IgD-negative memory B cell (primary cell): ENCODE results near the gene DPP6. TPM values are rescaled to one million over a fixed set of nuclear protein-coding genes. Genes with fewer than 3 reads are reported as not detected.
A peak's percentile ranks its signal among the peaks of the same experiment; 100 is the strongest.
"Not testable (repeated sequence)": the region's sequence is repeated elsewhere in the genome, so short reads cannot be mapped to it uniquely, and the experiment has no call there.

Experiments
- H3K27ac Mint-ChIP-seq, 3 donors: one replicate each; pipeline ENCODE4 v1.8.0; 2020 to 2022; ENCODE audit warnings: mild to moderate bottlenecking in 3 of 3, mixed read lengths in 3 of 3, moderate library complexity in 1 of 3
- H3K27me3 Mint-ChIP-seq: one replicate; pipeline ENCODE4 v1.8.0; 2021; ENCODE audit warnings: mixed read lengths
- H3K36me3 Mint-ChIP-seq: one replicate; pipeline ENCODE4 v1.8.0; 2020; ENCODE audit warnings: mild to moderate bottlenecking, mixed read lengths
- H3K4me1 Mint-ChIP-seq, 3 donors: one replicate each; pipeline ENCODE4 v1.8.0; 2020 to 2022; ENCODE audit warnings: mixed read lengths in 3 of 3, mild to moderate bottlenecking in 1 of 3
- H3K4me3 Mint-ChIP-seq, 4 donors: one replicate each; pipeline ENCODE4 v1.8.0; 2020 to 2022; ENCODE audit warnings: mild to moderate bottlenecking in 4 of 4, mixed read lengths in 4 of 4, moderate library complexity in 3 of 4
- H3K9me3 Mint-ChIP-seq, 3 donors: one replicate each; pipeline ENCODE4 v1.8.0; 2020 to 2021; ENCODE audit warnings: mixed read lengths in 3 of 3, mild to moderate bottlenecking in 1 of 3
- polyA plus RNA-seq: library from polyadenylated mRNA; unstranded; fragments of 300-500 nt; fragmentation: Illumina TruSeq; gene quantifications from one replicate; pipeline ENCODE4 v1.2.3, GENCODE V29; 2021

DPP6 gene
- not detected for polyA plus RNA-seq

DNA sequence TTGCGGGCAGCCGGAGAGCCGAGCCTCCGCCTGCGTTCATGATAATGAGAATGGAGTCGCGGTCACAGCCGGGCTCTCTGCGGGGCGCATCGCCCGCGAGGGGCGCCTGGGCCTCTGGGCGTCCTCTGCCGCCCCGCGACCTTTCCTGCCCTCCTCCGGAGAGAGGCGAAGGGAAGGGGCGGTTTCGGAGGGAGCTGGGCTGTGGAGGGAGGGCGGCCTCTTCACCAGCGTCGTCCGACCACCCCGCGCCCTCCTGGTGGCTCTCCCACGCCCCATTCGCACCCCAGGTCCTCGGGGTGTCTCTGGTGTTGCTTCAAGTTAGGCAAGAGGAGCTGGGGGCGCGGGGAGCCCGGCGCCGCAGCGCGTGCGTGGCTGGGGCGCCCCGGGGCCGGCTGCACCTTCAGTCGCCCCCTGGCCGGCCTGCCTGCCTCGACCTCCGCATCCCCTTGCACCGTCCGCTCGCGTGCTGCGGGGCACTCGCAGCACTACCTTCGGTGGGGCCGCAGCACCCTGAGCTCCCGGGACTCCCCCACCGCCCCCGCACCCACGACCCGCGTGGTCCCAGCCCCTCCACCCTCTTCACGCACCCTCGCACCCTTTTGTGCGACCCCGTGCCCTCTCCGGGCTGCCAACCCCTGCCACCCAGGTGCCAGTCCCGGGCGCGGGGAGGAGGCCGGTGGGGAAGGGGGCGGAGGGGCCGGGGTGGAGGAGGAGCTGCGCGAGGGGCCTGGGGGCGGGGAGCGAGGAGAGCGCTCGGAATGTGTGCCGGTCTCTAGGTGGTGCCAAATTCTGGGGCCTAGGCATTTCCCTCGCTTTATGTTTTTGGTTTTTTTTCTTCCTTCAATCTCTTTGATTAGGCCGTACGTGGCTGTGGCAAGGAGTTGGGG is at the start of gene DPP6:
Gene DPP6 (plus strand): TSS at position 756 of the 887 bp plus-strand sequence.
- not testable (repeated sequence) for H3K36me3 Mint-ChIP-seq, H3K4me3 Mint-ChIP-seq, H3K27me3 Mint-ChIP-seq, H3K9me3 Mint-ChIP-seq, H3K27ac Mint-ChIP-seq, H3K4me1 Mint-ChIP-seq

DNA sequence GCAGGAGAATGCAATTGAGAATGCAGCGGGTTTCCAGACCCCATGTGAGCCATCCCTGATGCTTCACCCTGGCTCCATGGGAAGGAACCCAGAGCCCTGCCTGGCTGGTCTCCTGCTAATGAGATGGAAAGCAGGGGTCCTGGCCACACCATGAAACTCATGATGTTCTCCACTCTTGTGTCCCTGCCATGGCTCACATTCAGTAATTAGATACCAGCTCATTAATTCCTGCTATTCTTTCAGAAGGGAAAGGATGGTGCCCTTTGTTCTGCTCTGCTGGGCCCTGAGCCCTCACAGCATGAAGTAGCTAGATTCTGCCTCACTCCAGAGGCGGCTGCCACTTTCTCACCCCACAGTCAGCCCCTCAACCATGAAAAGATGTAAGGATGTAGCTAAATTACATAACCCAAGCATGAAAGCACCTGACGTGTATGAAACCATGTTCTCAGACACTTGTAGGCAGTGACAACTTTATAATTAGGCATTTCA is 42.7 kb upstream of the DPP6 start:
- H3K27me3 Mint-ChIP-seq, H3K36me3 Mint-ChIP-seq, H3K4me3 Mint-ChIP-seq, H3K9me3 Mint-ChIP-seq, H3K27ac Mint-ChIP-seq, H3K4me1 Mint-ChIP-seq: not testable (repeated sequence)

DNA sequence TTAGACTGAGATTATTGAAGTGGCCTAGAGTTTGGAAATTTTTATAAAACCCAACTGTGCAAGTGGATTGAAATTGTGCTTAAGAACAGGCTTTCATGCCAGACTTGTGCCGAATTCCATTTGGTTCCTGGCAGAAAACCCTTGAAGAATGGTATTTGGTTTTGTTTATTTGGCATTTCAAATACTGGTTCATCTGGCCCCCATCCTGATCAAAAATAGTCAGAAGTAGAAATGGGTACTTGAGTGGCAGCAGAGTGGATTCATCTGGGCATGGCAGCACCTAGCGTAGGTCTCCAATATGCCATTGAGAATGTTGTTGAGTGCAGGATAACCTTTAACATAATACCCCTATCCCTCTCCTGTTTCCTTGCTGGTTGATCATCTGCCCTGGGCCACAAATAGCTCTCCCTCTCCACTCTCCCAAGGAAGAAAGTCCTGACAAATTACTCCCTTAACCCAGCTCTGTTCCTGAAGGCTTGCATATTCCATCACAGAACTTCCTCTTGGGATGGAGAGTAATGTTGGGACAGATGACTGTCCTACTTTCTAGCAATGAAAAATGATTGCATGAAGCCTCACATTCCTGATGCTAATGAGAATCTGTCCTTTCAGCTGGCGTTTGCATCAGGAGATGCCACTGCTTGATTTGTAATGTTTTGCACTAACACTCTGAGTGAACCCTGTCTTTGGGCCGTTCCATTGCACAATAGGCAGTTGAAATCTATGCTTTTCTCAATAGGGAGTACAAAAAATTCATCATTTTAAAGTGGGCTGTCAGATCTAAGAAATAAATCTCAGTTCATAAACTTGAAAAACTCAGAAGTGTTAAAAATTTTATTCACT is 41.3 kb upstream of the DPP6 start:
- not testable (repeated sequence) for H3K27ac Mint-ChIP-seq, H3K4me1 Mint-ChIP-seq, H3K4me3 Mint-ChIP-seq, H3K27me3 Mint-ChIP-seq, H3K9me3 Mint-ChIP-seq, H3K36me3 Mint-ChIP-seq

DNA sequence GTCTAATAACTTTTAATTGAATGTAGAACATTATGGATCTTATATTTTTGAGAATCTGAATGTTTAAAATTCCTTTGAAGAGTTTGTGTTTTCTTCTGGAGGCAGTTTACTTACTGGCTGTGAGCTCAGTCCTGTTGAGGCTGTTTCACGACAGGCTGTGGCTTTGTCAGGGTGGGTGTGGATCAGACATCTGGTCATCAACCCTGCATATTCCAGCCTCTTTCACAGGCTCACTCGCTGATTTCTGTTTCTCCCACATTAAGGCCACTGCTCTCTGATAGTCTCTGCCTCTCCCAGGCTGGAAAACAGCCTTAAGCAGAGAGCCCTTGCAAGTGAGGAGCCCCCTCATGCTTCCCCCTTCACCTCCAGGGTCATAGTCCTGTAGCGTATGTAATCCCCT is 39.4 kb upstream of the DPP6 start:
- H3K9me3 Mint-ChIP-seq: not testable (repeated sequence)

DNA sequence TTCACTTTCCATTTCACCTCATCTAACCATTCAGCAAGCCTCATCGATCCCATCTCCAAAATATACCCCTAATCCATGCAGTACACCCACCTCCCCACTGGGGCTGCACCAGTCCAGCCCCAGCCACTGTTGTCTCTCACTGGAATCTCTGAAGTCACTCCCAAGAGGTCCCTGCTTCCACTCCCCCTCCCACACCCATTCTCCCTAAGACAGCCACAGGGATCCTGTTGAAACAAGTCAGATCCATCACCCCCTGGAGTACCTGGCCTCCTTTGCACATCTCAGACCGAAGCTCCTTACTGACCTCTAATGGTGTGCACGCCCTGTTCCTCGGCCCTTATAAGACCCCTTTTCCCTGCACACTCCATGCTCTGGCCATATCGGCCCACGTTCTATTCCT is 36.6 kb upstream of the DPP6 start:
- not testable (repeated sequence) for H3K4me3 Mint-ChIP-seq, H3K4me1 Mint-ChIP-seq, H3K9me3 Mint-ChIP-seq, H3K36me3 Mint-ChIP-seq, H3K27me3 Mint-ChIP-seq, H3K27ac Mint-ChIP-seq

More for the DNA sequence above, 39.4 kb upstream of the DPP6 start:
- H3K4me1 Mint-ChIP-seq, H3K27ac Mint-ChIP-seq, H3K4me3 Mint-ChIP-seq, H3K27me3 Mint-ChIP-seq, H3K36me3 Mint-ChIP-seq: not testable (repeated sequence)

DNA sequence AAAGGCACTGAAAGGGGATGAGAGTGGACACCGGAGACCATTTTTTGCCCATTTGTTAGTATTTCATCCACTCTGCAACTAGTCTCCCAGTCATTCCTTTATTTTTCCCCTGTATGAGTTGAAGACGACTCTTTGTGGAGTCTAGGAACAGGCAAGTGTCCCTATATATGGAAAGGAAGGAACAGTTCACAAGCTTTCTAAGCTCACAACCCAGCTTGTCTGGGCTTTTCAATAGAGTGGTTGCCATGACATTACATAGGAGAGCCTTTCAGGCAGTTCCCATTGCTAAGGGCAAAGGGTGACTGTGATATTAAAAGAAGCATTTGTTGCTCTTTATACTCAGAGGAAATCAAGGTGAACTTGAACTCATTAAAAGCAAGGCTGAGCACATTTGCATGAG is 33.8 kb upstream of the DPP6 start:
- not testable (repeated sequence) for H3K36me3 Mint-ChIP-seq, H3K4me1 Mint-ChIP-seq, H3K27me3 Mint-ChIP-seq, H3K4me3 Mint-ChIP-seq, H3K27ac Mint-ChIP-seq
- peaks cover 0 to 10% (median 3%) of the 10 kb centered on the region in 3 donors for H3K9me3 Mint-ChIP-seq

DNA sequence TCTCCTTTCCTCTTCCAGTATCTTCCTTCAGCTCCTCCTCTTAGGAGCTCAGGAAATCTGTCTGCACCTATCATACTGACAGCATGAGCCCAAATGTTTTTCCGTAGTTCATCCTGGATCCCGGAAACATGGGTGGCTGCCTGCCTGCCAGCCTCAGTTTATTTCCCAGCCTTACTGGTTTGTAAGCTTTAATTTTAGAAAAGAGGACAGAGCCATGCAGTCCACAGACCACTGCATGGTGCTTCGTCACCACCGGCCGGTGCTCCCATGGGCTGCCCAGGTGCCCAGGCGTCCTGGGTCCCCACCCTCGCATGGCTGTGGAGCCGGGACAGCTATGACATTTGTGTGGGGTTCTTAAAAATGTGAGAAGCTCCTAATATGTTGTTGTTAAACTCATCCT is 24.4 kb upstream of the DPP6 start:
- not testable (repeated sequence) for H3K36me3 Mint-ChIP-seq, H3K27me3 Mint-ChIP-seq, H3K4me3 Mint-ChIP-seq, H3K9me3 Mint-ChIP-seq, H3K4me1 Mint-ChIP-seq, H3K27ac Mint-ChIP-seq

DNA sequence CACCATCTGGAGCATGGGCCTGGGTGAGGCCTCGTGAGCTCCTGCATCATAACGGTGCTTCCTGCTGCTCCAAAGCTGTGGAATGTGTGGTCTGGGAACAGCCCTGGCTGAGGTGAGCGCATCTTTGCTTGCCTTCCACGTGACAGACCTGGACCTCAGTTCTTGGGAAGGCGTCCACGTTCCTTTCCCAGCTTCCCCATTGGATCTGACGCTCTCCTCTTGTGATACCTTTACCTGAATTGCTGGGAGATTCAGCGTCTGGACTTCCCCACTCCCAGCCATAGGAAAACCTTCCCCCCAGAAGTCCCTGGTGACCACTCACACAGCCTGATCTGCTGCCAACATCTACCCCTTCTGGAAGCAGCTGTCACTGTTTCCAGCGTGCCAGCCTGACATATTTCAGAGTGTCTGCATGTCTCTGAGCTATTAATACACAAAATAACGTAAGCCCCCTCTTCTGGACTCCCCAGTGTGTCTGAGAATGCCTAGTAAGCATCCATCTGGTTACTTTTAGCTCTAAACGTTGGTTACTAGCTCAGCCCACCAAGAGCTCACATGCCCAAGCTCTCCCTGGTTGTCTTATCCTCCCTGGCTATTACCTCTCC is 21.6 kb upstream of the DPP6 start:
- H3K27ac Mint-ChIP-seq, H3K4me1 Mint-ChIP-seq, H3K4me3 Mint-ChIP-seq, H3K27me3 Mint-ChIP-seq, H3K9me3 Mint-ChIP-seq, H3K36me3 Mint-ChIP-seq: not testable (repeated sequence)

DNA sequence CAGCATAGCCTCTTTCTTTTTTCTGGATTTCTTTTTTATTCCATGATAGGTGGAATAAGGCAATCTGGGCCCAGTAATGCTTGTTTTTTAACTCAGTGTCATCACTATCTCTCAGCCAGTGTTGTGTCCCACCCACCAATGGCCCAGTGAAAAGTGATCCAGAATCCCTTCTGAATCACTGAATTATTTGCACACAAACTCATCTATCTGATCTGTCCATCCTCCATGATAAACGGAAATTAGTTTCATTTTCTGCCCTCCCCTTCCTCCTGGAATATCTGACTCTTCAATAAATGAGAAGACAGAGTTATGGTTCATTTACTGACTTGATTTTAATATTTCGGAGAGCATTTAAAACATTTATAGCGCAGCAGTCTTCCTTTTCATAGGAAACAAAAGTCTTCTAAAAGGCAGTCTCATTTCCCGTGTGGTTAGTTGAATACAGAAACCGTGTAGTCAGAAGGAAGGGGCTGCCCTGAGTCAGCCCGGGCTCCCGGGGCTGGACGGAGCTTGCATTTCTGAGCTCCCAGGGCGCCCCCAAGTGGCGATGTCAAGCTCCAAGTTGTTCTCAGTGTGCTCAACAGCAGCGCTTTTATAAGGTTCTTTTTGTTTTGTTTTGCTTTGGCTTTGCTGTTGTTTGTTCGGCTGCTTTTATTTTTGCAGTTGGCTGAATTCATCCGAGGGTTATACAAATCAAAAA is 12.6 kb upstream of the DPP6 start:
- not testable (repeated sequence) for H3K27ac Mint-ChIP-seq, H3K9me3 Mint-ChIP-seq, H3K4me1 Mint-ChIP-seq, H3K4me3 Mint-ChIP-seq, H3K36me3 Mint-ChIP-seq, H3K27me3 Mint-ChIP-seq

DNA sequence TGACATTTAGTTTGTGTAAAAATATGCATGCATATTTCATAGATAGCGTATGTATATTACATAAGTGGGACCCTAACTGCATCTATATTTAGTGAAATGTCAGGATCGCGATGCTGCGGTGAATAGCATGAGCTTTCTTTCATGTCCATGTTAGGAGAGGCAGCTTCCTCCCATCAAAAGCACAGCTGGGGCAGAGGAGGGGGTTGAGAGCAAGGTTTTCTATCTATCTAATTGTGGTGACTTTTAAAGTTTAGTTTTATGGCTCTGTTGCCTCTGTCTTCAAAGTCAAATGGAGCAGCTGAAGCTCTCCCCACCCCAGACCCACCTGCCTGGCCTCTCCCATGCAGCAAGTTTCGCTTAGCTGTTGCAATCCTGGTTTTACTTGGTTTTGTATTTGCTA is 1.8 kb upstream of the DPP6 start:
- not testable (repeated sequence) for H3K4me3 Mint-ChIP-seq, H3K36me3 Mint-ChIP-seq, H3K4me1 Mint-ChIP-seq, H3K27me3 Mint-ChIP-seq, H3K9me3 Mint-ChIP-seq, H3K27ac Mint-ChIP-seq

DNA sequence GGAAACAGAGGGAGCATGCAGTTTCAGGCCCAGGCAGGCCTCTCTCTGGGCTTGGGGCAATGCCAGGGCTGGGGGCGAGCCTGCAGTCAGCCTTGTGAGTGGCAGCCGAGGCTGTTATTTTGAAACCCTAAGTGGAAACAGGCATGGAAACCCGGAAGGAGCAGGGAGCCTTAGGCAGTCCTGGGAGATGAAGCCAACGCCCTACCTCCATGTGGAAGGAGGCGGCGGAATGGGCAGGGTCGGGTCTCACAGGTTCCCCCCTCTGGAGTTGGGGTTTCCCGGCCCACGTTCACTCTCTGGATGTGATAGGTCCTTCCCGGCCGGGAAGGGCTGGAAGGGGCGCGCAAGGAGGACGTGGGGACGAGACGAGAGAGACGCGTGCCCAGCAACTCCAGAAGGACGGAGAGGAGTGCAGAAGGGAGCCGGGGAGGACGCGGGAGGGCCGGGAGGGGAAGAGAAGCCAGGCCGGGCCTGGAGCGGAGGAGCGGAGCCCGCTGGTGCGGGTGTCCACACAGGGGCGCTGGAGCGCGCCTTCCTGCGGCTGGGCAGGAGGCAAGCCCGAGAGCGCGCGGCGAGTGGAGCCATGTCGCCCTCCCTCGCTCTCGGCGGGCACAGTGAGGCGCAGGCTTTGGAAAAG is 1.1 kb upstream of the DPP6 start:
- H3K4me3 Mint-ChIP-seq, H3K9me3 Mint-ChIP-seq, H3K27ac Mint-ChIP-seq, H3K27me3 Mint-ChIP-seq, H3K36me3 Mint-ChIP-seq, H3K4me1 Mint-ChIP-seq: not testable (repeated sequence)

DNA sequence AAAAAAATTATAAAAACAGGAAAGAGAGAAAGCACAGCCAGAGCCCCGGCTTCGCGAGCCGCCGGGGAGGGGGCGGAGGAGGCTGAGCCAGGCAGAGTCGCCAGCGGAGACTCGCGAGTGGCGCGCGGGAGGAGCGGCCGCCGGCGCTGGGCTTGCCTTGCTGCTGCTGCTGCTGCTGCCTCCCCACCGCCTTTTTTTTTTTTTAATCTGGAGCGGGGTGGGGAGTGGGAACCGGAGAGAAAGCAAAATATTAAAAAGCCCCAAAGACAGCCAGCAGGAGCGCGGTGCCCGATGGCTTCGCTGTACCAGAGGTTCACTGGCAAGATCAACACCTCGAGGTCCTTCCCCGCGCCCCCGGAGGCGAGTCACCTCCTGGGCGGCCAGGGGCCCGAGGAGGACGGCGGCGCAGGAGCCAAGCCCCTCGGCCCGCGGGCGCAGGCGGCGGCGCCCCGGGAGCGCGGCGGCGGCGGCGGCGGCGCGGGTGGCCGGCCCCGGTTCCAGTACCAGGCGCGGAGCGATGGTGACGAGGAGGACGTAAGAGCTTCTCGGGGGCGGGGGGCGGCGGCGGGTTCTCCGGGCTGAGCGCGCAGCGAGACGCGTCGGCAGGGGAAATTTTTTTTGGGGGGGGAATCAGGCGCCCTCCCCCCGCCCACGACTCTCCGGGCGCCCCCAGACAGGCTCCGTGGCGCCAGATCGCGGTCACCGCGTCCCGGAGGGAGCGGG is 493 bp downstream of the DPP6 start:
- not testable (repeated sequence) for H3K4me1 Mint-ChIP-seq, H3K4me3 Mint-ChIP-seq, H3K36me3 Mint-ChIP-seq, H3K27ac Mint-ChIP-seq, H3K27me3 Mint-ChIP-seq, H3K9me3 Mint-ChIP-seq

DNA sequence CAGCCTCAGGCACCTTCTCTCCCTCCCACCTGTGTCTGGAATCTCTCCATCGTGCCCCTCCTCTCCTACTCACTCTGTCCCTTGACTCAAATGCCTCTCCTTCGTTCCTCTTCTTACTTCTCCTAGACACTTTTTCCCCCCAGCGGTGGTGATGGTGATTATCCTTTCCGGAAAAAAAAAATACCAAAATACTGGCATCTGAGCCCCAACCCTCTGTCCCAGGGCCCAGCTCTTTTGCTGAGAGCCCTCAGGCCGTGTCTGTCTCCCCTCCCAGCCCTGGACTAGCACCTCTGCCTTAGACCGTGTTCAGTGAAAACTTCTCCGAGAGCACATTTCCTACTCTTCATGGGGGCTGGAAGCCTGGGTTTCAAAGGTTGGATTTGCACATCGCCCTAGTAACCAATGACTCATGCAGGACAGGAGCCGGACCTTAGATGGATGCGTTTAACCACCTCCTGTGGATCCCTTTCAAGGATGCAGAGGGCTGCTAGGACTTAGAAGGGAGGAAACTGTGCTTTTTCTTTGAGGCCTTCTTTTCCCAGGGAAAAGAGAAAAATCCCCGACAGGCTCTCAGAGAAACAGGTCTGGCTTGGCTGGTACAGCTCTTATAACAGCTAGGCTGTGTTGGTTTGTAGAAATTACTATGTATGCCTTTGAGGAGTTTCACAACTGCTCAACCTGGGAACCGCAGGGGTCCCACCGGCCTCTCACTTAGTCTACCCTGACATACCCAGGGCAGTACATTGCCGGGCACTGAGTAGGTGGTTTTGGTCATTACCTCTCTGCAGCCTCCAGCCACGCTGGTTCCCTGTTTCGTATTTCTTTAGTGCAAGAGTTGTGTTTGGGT is 1.5 kb downstream of the DPP6 start:
- not testable (repeated sequence) for H3K27me3 Mint-ChIP-seq, H3K27ac Mint-ChIP-seq, H3K36me3 Mint-ChIP-seq, H3K9me3 Mint-ChIP-seq, H3K4me1 Mint-ChIP-seq
- H3K4me3 Mint-ChIP-seq: peak overlapping the region in 1 of 4 donors; percentile 72

DNA sequence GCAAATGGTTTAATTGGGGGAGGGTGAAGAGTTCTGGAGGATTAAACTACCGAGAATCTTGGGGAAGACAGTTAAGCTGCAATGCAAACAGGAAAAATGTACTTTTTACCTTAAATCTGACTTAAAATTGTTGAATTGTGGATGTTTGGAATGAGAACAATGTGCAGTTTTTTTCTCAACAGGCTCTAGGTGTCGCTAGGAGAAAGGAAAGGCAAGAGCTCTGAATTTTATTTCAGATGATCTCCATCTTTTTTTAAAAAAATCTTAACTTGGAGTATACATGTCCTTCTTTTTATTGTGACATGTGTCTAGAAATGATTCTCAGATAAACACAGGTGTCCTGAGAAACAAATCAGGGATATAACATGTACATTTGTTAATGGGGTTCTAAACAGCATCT is 2.5 kb downstream of the DPP6 start:
- H3K36me3 Mint-ChIP-seq, H3K4me3 Mint-ChIP-seq, H3K27me3 Mint-ChIP-seq, H3K9me3 Mint-ChIP-seq, H3K4me1 Mint-ChIP-seq, H3K27ac Mint-ChIP-seq: not testable (repeated sequence)
